CD4-positive, alpha-beta T cell treated with Interleukin-6 at 100 ng/mL for 8 hours (primary cell): ENCODE results near the gene SLC1A5.
"Not testable (repeated sequence)": the region's sequence is repeated elsewhere in the genome, so short reads cannot be mapped to it uniquely, and the experiment has no call there.

Experiments used
- DNase-seq: peaks from one replicate; pipeline ENCODE4 v3.0.0-alpha.2; 2020; ENCODE audit warnings: mixed read lengths, low spot score

SLC1A5 gene

GRCh38 chr19:46788262-46788967 lies at the start of gene SLC1A5:
TSS of gene SLC1A5 (minus strand) at chr19:46788594. CDS start at chr19:46787965, 629 bp downstream.
- peak; percentile 98 for DNase-seq

DNA sequence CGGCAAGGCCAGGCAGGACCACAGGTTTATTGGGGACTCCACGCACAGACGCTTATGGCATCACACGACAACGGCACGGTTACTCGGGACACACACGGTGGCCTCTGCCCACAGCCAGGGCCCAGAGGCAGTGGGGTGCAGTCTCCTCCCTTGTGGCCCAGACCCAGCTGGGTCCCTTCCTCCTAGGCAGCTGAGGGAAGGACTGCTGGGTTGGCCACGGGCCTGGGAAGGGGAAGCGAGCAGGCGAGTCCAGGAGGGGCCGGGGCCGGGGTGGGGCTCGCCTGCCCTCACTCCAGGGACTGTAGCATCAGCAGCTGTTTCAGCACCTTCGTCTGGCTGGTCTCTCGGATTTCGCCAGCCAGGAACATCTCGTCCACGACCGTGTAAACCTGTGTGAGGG lies 49.8 kb upstream of the SLC1A5 start:
- no peak for DNase-seq

- DNase-seq: no peak
Observed at GRCh38 chr19:46834984-46835383, 46.6 kb upstream of the SLC1A5 start.

DNA sequence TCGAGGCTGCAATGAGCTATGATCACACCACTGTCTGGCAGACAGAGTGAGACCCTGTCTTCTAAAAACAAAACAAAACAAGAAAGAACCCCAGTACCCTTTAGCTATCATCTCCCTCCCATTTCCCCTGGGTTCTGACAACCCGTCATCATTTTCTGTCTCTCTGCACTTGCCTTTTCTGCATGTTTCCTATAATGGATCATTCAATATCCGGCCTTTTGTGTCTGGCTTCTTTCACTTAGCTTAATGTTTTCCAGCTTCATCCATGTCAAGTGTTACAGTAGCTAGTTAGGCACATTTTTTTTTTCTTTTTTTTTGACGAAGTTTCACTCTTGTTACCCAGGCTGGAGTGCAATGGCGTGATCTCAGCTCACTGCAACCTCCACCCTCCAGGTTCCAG lies 45.7 kb upstream of the SLC1A5 start:
- DNase-seq: no peak

- no peak for DNase-seq
Observed at GRCh38 chr19:46830864-46831263, 42.5 kb upstream of the SLC1A5 start.

GRCh38 chr19:46828484-46828883 lies 40.1 kb upstream of the SLC1A5 start:
- no peak for DNase-seq

DNA sequence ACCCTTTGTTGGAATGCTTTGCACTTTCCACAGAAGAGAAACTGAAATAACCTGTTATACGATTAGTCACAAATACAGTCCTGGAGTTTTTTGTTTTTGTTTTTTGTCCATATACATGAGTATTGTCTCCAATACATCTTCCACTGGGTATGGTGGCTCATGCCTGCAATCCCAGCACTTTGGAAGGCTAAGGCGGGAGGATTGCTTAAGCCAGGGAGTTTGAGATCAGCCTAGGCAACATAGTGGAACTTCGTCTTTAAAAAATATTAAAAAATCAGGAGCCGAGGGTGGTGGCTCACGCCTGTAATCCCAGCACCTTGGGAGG lies 37.3 kb upstream of the SLC1A5 start:
- no peak for DNase-seq

GRCh38 chr19:46824890-46825730 lies 36.7 kb upstream of the SLC1A5 start:
- DNase-seq: no peak

DNA sequence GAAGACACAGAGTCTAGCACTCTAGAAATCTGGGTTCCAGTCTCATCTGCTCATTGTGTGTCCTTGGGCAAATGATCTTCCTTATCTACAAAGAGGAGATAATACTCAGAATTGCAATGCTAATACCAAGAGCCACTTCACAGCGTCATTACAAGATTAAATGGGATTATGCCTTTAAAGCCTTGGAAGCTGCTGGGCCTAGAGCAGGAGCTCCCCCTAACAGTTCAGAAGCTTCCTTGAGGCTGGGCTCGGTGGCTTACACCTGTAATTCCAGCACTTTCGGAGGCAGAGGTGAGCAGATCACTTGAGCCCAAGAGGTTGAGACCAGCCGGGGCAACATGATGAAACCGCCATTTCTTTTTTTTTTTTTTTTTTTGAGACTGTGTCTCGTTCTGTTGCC lies 34.7 kb upstream of the SLC1A5 start:
- DNase-seq: no peak

DNA sequence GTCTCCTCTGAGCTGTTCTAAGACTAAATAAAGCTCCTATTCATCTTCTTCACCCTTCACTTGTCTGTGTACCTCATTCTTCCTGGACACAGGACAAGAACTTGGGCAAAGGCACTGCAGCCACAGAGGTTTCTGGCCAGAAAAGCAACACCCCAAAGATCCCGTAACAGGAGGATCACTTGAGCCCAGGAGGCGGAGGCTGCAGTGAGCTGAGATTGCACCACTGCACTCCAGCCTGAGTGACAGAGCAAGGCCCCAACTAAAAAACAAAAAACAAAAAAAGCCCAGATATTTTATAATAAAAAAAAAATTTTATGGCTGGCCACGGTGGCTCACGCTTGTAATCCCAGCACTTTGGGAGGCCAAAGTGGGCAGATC lies 34.0 kb upstream of the SLC1A5 start:
- not testable (repeated sequence) for DNase-seq

GRCh38 chr19:46821512-46822409 lies 33.4 kb upstream of the SLC1A5 start:
- DNase-seq: peak; percentile 63

DNA sequence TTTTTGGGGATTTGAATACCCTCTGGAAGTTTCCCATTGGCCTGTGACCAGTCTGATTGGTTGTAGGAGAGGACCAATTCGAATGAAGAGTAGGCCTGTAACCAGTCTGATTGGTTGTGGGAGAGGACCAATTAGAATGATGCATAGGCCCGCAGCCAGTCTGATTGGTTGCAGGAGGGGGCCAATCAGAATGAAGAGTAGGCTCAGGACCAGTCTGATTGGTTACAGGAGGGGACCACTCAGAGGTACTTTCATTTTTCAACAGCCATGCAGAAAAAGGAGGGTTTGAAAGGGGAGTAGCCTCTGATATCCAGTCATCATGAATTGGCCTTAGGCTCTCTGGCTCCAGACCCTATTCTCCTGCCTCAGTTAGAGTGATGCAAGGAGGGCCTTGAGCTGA lies 30.4 kb upstream of the SLC1A5 start:
- DNase-seq: no peak

- no peak for DNase-seq
Observed at GRCh38 chr19:46815833-46816627, 27.6 kb upstream of the SLC1A5 start.

DNA sequence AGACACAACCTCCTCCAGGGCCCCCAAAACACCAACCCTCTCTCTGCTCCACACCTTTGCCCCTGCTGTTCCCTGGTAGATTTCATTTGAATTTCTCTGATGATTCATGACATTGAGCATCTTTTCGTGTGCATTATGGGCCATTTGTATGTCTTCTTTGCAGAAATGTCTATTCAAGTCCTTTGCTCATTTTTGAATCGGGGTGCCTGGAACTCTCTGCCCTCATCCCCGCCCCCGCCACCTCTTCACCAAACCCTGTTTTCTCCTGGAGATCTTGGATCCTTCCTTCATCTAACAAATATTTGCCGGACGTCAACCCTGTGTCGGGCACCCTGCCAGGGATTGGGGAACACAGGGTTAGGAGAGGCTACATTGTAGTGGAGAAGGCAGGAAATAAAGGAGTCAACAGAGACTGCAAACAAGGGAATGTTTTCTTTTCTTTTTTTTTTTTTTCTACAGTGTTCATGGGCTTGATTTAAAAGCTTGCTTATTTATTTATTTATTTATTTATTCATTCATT lies 25.5 kb upstream of the SLC1A5 start:
- DNase-seq: no peak

DNA sequence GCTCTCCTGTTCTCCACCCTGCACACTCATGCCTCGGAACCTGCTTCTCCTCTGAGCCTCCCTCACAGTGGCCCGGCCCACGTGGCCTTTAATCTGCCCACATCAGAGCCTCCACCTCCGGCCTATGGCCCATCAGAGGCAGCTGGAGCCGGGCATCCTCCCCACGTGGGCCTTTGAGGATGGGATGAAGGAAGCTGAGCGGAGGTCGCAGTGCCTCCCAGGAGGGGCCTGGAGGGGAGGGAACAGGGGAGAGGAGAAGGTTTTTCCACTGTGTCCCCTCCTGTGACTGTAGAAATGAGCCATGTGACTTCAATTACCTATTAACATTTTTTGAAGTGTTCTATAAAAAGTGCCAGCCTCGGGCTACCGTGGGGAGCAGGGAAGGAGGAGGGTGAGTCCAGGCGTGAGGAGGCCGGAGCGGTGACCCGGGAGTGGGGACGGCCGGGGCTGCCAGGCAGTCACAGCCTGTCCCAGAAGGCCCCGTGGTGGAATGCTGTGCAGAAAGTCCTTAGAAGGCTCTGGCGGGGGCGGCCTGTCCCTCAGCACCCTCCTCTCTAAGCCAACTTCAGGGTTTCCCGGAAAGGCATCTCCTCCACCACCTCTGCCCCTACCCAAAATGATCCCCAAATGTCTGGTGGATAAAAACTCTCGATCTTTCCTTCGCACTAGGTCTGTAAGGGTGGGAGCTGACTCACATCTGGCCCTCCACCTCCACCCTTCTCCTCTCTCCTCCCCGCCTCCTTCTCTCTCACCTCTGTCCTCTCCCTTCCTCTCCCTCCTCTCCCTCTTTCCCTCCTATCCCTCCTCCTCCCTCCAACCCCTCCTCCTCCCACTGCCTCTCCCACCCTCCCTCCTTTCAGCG lies 24.8 kb upstream of the SLC1A5 start:
- no peak for DNase-seq

DNA sequence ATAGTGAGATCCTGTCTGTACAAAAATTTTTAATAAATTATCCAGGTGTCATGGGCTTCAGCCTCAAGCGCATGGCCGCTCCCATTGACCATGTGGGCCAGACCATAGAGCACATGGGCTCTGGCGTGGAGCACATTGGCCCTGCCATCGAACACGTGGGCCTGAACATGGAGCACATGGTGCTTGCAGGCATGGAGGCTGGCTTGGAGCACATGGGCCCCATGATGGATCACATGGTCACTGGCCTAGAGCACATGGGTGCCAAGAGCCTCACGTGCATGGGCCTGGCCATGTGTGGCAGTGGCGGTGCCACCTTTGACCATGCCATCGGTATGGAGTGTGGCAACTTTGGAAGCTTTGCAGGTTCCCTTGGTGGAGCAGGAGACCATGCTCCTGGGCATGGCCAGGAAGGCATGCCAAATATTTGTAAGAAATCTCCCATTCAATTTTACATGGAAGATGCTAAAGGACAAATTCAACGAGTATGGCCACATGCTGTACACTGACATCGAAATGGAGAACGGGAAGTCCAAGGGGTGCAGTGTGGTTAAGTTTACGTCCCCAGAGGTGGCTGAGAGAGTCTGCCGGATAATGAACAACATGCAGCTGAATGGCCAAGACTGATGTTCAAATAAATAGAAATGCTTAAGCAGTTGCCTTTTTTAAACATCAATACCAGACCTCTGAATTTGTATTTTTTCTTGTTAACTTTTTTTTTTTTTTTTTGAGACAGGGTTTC lies 21.3 kb upstream of the SLC1A5 start:
- DNase-seq: no peak

DNA sequence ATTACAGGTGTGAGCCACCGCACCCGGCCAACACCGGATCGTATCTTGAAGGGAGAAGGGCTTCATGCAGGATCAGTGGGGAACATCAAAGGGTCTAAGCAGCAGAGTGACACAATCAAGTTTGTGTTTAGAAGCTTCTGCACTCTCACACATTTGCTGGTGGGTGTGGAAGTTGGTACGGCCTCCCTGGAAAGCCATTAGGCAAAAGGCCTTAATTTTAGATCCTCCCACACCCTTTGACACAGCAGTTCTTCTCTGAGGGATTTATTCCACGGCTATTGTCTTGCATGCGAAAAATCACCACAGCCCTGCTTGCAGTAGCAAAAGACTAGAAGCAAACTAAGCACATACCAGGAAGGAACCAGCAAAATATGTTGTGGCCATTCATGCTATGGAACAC lies 18.3 kb upstream of the SLC1A5 start:
- DNase-seq: no peak

- not testable (repeated sequence) for DNase-seq
Observed at GRCh38 chr19:46804432-46804831, 16.0 kb upstream of the SLC1A5 start.

DNA sequence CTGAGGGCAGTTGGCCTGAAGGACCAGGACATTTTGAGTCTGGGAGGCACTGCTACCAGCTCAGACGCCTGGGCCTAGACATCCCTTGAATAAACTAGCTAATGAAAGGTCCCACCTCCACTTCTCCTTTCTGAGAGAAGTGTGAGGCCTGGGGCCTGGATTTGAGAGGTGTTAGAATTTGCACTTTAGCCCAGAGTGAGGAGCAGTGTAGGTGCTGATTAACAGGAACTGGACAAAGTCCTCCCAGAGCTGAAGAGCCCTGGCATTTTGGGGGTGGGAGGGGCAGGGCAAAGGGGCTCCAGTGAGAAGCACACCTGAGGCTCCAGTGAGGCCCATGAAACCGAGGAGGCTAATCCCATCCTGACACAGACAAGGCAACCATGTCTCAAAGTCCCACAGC lies 15.2 kb upstream of the SLC1A5 start:
- DNase-seq: no peak

DNA sequence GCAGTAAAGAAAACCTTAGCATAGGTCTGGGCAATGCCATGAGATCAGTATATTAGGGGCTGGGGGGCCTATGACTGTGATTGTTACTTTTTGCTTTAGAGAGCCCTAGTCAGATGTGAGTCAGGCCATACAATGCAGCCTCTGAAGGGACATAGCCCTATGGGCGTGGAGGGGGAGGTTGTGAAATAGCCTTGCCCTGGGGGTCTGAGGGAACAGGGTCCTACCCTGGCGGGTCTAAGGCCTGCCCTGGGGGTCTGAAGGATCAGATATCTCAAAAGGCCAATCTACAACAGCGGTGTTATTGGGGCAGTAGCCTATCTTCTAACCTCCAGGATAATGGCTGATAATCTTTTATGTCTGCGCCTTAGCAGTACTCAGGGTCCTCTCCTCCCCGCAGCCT lies 13.8 kb upstream of the SLC1A5 start:
- no peak for DNase-seq
